HG02938 (cell line): ENCODE data around the gene GFAP.
"Not testable (repeated sequence)": the region's sequence is repeated elsewhere in the genome, so short reads cannot be mapped to it uniquely, and the experiment has no call there.

Source experiments
- ATAC-seq: cut with Tn5 transposase; IDR thresholded peaks from one replicate; pipeline ENCODE4 v1.9.1; 2021; ENCODE audit warnings: mild to moderate bottlenecking, moderate library complexity; ENCODE audit not compliant: unreplicated experiment

Gene GFAP

DNA sequence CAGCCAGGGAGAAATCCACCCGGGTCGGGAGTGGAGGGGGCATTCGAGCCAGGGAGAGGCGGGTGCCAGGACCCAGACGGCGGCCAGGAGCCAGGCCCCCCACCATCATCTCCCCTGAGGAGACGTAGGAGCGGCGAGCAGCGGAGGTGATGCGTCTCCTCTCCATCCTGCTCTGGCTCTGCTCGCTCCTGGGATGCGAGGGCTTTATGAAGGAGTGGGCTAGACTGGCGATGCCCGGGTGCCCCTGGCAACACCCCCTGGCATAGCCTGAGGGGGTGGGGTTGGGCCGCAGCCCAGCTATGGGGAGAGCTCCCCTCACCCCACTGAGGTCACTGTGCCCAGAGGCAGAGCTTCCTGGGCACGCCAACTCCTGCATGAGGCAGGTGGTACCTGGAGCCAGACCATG lies at the start of gene GFAP:
Gene GFAP (minus strand): TSS at position 180 of the 406 bp plus-strand sequence. CDS start 14 bp downstream, at position 166.
- no peak for ATAC-seq

DNA sequence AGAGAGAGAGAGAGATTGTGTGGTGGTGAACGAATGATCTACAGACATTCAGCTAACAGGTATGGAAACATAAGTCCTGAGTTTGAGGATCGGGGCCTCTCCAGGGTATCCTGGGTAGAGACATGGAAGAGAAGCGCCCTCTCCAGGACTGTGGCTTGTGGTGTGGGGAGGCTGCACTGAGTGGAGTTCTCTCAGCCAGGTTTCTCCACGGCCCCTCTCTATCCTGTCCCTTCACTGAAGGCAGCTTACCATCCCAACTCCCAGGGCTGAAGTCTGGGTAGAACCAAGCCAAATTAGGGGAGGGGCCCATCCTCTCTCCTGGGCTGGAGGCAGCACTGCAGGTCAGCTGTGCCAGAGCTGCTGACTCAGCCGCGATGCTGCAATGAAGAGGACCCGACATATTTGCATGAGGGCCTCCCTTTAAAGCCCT lies 46.6 kb upstream of the GFAP start:
- no peak for ATAC-seq

DNA sequence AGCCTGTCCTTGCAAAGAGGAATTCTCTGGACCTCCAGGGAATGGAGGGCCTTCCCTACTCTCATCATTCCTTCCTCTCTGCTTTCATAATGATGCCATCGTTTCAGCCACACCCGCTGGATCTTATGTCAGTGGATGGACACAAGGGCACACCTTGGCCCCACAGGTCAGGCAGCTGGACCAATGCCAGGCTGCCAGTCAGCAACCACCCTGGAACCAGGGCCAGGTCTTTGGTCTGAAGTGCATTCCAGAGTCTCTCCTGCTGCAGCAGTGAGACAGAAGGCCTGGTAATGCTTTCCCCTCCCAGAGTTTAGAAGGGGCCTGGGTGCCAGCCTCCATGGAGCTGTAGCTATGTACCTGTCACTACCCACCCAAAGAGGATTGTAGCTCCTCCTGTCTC lies 45.4 kb upstream of the GFAP start:
- ATAC-seq, result no peak

DNA sequence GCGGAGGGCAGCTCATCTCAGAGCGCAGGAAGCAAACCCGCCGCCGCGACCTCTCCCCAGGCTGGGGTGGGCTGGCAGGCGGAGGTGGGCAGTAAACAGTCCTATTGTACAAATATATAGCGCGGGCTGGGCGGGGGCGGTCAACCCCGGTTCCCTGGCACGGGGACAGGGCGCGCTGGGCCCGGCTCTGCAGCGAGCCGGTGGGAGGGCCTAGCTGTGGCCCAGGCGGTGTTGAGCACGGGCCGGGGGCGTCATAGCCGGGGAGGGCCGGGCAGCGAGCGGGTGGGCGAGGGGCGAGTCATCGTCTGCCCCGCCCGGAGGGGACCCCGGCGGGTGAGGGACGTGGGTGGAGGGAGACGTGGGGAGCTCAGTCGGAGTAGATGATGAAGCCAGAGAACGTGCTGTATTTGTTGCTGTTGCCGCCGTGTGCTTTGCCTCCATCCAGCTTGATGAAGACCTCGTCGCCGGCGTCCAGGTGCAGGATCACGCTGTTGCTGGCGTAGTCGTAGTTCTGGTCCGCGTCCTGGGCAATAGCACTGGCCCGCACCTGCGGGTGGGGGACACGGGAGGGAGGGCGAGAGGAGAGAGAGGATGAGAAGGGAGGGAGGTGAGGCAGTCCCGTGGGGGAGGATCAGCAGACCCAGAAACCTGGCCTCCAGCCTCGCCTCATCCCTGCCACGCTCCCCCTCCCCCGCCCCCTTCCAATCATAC lies 44.7 kb upstream of the GFAP start:
- ATAC-seq, result no peak

DNA sequence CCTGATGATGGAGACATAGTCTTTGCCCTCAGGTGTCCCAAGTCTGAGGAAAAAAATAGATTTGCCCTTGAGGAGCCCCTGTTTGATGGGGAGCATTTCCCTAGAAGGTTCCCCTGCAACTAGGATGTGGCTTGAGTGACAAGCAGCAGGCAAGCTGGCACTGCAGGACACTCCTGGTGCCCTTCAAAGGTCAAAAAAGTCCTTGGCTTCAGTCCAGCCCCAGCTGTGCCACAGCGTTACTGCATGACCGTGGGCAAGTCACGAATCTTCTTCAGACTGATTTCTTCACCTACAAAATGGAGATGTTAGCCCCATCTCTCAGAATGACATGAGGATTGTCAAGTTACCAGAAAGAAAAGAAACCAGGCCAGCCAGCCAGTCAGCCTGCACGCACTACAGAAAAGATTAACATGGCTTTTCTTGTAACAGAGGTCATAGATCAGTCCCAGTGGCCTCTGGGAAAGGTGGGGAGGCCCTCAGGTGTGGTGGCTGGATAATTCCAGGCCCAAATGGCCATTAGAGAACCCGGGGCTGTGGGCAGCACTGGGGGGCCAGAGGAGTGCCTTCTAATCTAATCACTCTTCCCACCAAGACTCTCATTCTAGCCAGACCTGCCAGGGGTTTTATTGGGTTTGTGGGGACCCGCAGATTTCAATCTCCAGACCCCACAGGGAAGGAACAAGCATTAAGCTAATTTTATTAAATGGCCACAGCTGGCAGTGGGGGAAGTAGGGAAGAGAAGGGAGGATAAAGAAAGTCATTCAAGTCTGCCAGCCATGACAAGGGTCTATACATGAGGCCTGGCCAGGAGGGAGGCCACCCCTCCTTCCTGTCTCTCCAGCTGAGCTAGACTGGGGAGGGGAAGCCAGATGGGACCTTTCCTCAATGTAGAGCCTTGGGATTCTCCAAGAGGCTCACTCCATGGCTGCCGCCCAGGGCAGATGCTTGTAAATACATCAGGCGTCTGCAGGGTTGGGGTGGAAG lies 42.0 kb upstream of the GFAP start:
- ATAC-seq, result no peak

DNA sequence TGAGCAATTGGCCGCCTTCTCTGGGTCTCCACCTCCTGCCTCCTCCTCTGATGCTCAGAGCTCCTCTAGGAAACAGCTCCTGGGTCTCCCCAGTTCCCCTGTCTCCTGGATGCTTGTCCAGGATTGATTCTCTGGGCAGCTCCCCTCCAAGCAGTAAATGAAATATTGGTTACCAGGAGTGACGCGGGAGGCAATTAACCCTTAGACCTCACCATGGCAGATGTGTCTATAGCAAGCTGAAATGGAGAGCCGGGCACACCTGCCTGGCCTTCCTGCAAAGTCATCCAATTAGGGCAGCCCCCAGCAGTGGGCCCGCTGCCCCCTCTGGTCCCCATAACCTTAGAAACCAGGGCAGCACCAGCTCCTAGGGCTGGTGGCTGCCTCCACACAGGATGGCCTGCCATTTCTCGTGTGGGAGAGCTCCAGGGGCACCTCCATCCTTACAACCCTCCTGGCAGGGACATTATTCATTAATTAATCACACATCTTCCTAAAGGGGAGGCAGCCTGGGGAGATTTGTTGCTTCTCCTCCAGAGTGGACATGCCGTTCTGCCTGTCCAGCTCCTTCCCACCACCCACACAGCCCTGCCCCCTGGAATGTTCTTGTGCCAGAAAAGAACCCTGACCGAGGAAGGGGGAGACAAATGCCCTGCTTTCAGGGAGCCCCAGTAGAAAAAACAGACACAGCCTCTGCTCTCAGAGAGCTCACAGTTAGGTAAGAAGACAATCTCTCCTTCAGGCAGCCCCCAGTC lies 40.5 kb upstream of the GFAP start:
- no peak for ATAC-seq

DNA sequence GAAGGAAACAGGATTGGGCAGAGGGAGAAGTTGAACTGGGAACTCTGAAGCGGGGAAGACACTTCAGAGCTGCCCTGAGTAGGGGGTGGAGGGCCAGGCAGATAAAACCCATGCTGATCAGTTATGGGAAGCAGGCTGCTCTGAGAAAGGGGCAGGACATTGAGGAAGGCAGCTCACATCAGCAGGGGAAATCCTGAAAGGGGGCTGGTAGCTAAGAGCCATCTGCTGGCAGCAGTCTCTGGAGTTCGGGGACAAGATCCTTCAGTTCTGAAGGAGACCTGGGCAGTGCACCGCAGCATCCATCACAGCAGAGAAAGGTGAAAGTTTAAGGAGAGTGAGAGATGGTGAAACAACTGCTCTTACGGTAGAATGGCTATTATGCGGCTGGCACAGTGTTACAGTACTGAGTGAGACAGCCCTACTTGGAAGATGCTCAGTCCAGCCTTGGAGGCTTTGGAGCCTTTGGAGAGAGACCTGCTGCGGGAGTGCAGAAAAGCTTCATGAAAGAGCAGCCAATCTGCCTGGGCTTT lies 37.7 kb upstream of the GFAP start:
- no peak for ATAC-seq

DNA sequence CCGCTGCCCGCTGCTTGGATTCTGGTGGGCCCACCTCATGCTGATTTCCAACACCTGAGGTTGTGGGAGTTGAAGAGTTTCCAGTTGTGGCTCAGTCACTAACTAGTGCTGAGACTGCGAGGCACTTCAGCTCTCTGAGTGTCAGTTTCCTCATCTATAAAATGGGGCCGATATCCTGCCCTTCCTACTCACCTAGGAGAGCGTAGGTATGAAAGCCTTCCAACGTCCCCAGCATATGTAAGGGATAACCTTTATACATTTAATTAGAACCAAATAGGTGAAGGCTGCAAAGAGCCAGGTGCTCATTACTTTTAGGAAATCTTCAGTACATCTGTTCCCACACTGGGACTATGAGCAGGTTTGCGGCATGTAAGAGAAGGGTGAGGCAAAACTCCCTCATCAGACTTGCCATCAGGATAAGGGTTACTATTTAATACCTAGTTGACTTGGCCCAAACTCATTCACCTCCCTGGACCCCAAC lies 33.1 kb upstream of the GFAP start:
- ATAC-seq, result no peak

DNA sequence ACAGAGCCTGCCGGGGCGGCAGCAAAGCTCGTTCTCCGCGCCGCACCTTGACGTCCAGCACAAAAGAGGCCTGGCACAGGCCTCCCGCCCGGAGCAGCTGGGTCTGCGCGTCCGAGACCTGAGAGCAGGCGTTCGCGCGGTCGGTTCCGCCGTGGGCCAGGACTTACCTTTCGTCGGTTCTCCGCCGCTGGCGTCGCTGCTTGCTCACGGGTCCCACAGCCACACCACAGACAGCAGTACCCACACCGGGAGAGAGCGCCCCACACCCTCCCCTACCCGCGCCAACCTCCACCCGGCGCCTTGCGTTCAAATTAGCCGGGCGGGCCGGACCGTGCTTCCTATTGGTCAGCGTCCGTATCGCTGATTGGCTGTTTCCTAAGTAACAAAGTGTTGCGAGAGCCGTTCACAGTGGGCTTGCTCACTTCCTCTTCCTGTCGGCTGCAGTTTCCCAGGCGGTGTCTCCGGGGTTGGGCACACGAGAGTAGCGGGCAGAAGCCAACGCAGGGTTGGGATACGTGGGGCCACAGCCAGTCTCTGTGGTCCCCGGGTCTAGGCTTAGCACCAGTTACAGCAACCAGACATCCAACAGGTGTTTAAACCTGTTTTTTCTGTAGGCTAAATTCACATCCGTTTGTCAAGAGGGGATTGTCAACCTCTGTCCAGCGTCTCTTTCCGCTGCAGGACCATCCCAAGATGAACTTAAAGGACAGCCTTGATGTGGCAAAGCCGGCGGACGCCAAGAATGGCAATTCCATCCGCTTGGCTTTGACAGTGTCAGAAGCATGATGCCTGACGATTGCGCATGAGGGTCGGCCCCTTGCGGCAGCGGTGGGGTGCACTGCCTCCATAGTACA lies 32.4 kb upstream of the GFAP start, which contains the start of gene KIF18B:
Gene KIF18B (minus strand): TSS at position 313 of the 854 bp plus-strand sequence. CDS start 11,429 bp downstream, outside the sequence.
- ATAC-seq, result peak; percentile 77

DNA sequence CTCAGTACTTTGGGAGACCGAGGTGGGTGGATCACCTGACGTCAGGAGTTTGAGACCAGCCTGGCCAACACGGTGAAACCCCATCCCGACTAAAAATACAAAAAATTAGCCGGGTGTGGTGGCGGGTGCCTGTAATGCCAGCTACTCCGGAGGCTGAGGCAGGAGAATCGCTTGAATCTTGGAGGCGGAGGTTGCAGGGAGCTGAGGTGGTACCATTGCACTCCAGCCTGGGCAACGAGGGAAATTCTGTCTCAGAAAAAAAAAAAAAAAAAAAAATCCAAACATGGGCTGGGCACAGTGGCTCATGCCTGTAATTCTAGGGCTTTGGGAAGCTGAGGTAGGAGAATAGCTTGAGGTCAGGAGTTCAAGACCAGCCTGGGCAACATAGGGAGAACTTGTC lies 30.4 kb upstream of the GFAP start:
- not testable (repeated sequence) for ATAC-seq

DNA sequence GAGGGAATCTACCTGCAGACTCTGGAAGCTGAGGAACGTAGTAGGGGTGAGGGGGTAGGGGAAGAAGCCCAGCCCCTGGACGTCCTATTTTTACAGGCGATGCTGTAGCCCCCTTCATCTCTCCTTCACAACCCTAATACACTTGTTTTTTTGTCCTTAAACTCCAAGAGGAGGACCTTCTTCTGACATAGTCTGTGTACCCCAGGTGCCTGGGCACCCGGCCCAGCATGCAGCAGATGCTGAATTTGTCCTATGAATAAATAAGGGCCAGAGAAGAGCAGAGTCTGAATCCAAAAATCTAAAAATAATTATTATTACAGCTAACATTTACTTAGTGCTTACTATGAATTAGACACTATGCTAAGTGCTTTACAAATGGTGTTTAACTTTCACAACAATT lies 27.2 kb upstream of the GFAP start:
- no peak for ATAC-seq

DNA sequence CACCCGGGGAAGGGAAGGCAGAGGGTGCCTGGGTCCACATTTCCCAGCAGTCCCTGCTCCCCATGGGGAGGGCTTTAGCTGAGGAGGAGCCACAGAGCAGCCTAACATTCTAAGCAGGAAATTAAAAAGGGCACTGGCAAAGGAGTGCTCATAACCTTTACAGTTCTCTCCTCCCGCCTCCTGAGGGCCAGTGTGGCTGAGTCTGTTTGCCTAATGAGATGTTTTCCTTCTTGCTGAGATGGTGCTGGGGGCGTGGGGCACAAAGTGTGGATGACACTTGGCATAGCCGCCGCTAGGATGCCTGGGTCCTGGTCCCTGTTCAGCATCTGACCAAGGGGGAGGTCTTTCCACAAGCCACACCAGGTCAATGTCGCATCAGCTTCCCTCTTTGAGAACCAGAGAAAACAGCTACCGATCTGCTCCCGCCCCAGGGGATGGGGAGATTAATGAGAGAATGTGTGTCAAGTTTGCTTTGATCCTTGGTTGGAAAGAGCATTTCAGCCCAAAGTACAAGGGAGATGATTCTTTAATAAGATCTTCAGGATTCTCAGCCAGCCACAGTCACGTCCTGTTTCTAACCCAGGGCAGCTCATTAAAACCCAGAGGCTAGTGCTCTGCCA lies 26.5 kb upstream of the GFAP start:
- ATAC-seq, result no peak

DNA sequence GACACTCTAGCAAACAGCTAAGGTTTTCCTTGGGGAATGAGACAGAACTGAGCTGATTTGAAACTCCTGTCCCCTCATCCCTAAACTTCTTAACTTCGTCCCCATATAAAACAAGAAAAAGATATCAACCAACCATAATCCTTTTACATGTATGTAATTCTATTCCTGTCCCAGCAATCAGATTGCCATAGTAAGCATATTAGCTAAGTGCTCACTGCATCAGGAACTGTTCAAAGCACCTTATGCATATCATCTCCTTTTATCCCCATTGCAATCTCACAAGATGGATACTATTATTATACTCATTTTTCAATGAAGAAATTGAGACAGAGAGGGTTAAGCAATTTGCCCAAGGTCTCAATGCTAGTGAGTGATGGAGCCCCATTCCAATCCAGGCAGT lies 25.5 kb upstream of the GFAP start:
- no peak for ATAC-seq

DNA sequence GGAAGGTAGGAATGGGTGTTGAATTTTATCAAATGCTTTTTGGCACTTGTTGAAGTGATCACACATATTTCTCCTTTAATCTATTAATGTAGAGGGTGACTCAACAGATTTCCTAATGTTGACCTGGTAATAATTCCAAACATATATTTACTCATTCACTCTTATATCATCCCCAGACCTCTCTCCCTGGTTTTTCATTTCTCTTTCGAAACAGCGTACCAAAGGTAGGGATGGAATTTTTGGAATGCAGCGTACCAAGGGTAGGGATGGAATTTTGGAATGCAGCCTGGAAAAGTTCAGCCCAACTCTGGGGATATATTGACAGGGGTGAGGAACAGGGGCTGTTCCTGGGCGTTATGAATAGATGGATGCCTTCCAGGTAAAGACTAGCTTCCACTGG lies 25.0 kb upstream of the GFAP start:
- ATAC-seq, result no peak

DNA sequence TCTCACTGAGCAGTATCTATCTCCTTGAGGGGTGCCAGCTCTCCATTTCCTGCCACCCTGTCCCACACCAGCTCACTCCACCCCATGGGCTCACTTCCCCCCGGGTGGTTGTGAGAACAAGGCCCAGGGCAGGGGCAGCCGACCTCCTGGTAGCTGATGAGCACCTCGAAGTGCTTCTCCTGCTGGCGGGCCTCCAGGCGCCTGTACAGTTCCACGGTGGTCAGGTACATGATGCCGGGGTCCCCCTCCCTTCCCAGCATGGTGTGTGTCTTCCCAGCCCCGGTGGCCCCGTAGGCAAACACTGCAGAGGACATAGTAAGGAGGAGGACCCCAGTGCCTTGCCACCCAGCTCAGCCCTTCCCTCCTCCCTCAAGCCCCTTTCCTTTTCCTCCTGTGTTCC lies 19.8 kb upstream of the GFAP start:
- ATAC-seq, result no peak

DNA sequence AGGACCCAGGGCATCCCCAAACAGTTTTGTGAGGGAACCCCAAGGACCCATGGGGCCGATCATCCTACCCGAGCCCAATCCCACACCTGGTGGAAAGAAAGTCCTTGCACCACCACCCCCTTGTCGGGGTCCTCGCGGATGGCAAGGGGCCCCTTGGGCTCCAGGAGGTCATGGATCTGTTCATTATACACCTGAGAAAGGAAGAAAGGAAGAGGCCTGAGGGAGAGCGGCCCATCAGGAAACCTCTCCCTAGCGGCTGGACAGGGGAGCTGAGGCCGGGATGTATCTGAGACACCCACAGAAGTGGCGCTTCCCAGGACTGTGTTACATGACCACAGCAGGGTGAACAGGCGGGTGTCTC lies 19.4 kb upstream of the GFAP start:
- ATAC-seq, result no peak

DNA sequence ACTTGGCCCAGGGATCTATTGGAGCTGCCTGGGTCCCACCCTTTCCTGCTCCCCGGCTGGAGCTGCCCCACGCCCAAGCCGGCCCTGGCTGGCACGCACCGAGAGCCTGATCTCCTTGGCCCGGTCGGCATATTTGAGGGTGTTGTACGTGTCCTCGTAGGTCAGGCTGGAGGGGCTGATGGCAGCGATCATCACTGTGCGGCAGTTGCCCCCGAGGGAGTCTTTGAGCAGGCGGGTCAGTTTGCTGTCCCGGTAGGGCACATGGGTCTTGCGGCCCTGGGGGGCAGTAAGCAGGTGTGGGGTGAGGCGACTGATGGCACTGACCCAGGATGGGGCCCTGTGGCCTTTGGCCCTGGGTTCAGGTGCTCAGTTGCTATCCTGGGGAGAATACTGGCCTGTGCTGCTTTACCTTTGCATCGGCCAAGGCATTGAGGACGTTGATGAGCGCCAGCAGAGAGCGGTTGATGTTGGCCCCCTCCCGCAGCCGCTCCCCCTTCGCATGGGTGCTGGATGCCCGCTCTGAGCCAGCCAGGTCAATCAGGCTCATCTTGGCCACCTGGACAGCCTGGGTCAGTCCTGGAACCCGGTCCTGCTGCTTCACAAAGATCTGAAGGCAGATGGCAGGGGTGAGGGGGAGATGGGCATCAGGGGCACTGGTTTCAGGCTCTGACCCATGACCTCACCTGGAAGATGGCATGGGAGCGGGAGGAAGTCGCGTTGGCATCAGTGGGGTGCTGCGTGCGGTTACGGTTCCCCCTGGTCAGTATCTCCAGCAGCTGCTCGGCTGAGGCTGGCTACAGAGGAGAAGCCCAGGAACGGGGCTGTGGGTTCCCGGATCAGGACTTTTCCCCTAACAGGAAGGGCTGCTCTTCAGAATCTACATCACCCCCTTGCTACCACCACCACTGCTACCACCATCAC lies 18.8 kb upstream of the GFAP start:
- no peak for ATAC-seq

DNA sequence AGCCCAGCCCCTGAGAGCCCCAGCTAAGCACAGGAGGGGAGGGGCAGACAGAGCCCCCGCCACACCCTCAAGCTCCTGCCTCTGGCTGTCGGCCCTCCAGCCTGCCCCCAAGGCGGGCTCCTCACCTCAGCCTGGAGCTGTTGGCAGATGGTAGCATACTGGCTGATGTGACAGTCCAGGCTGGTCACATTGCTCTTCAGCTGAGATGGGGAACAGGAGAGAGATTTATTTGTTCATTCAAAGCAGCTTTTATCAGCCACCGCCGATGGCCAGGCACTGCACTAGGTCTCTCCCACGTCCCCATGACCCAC lies 17.4 kb upstream of the GFAP start:
- ATAC-seq, result no peak
